Spleen (tissue), 7 donors: Measurements from ENCODE around the gene RNF17.

Experiments
- POLR2A ChIP-seq, 3 donors: fragments of 450-650 bp; IDR thresholded peaks; one replicate each; pipeline ENCODE4 v1.5.1; 2017; ENCODE audit warnings: antibody characterized with exemption in 3 of 3, mild to moderate bottlenecking in 1 of 3
- TF ChIP-seq, protein P1 (sequence below), 11 experiments: fragments of 200-600 bp in 7 of 11; fragments of 450-650 bp in 4 of 11; sonication (generic) in 4 of 11; IDR thresholded peaks in 8 of 11; conservative IDR thresholded peaks in 3 of 11; 1 replicate in 7 of 11; 2 replicates in 4 of 11; pipeline versions ENCODE4 v1.4.0 to v1.8.0; 2016 to 2021; ENCODE audit warnings: antibody characterized with exemption in 11 of 11, inconsistent platforms in 4 of 11, mild to moderate bottlenecking in 1 of 11
- donor health status: DM: no; HTN: no; CAD: no; lungs with moderate emphysema.
- donor health status: DM: no; HTN: no; CAD: no.
- donor health status: DM: no; HTN: no; CAD: no.

DNA sequence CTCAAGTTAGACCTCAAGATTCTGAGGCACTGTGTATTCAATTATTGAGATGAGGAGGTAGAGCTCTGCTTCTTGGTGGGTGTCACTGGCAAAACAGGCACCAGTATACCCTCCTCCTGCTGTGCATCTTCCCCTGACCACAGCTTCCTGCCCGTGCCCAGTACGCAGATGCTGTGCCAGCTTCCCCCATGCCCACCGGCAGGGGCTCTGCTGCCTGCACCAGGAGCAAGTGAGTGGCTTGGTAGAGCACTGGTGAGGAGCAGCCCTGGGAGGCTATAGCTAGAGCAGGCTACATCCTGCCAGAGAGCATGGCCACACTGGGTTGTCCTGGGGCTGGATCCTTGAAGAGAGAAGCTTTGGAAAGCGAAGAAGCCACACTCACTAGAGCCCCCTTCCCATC, 21.0 kb upstream of the RNF17 start:
- TF ChIP-seq, protein P1, sequence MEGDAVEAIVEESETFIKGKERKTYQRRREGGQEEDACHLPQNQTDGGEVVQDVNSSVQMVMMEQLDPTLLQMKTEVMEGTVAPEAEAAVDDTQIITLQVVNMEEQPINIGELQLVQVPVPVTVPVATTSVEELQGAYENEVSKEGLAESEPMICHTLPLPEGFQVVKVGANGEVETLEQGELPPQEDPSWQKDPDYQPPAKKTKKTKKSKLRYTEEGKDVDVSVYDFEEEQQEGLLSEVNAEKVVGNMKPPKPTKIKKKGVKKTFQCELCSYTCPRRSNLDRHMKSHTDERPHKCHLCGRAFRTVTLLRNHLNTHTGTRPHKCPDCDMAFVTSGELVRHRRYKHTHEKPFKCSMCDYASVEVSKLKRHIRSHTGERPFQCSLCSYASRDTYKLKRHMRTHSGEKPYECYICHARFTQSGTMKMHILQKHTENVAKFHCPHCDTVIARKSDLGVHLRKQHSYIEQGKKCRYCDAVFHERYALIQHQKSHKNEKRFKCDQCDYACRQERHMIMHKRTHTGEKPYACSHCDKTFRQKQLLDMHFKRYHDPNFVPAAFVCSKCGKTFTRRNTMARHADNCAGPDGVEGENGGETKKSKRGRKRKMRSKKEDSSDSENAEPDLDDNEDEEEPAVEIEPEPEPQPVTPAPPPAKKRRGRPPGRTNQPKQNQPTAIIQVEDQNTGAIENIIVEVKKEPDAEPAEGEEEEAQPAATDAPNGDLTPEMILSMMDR (IDR thresholded peaks at IDR 0.05 in 8 of 11, conservative IDR thresholded peaks at IDR 0.05 in 3 of 11): no peak
- TF ChIP-seq POLR2A (IDR thresholded peaks at IDR 0.05): no peak
